Neural cell (in vitro differentiated cells): Measurements from ENCODE around the gene GRM4.

ENCODE experiments used
- EP300 ChIP-seq: fragments of 450-650 bp; conservative IDR thresholded peaks from 2 replicates; pipeline ENCODE4 v1.6.1; 2014; ENCODE audit warnings: antibody characterized with exemption, mild to moderate bottlenecking, moderate library complexity; ENCODE audit not compliant: poor library complexity, severe bottlenecking
- EZH2 ChIP-seq: fragments of 200-600, 300-800 bp; shearing (Covaris generic), sonication (generic); IDR thresholded peaks from 2 replicates; pipeline ENCODE4 v1.6.1; 2014; ENCODE audit warnings: antibody characterized with exemption, low read length, borderline replicate concordance, mild to moderate bottlenecking; ENCODE audit not compliant: insufficient read depth, poor library complexity, severe bottlenecking
- POLR2AphosphoS5 ChIP-seq: IDR thresholded peaks from 2 replicates; pipeline ENCODE4 v1.6.1; 2012
- SMC3 ChIP-seq: fragments of 450-650 bp; conservative IDR thresholded peaks from 2 replicates; pipeline ENCODE4 v1.6.1; 2014; ENCODE audit warnings: antibody characterized with exemption, mild to moderate bottlenecking, moderate library complexity; ENCODE audit not compliant: poor library complexity
- TAF1 ChIP-seq: IDR thresholded peaks from 2 replicates; pipeline ENCODE4 v1.6.1; 2012; ENCODE audit warnings: low read depth
- TF ChIP-seq, protein P1 (sequence below): fragments of 450-650 bp; IDR thresholded peaks from 2 replicates; pipeline ENCODE4 v1.5.1; 2014; ENCODE audit warnings: antibody characterized with exemption, mild to moderate bottlenecking, moderate library complexity; ENCODE audit not compliant: poor library complexity, severe bottlenecking
- TF ChIP-seq, protein P2 (sequence below): IDR thresholded peaks from 2 replicates; pipeline ENCODE4 v1.6.1; 2012; ENCODE audit warnings: borderline replicate concordance

DNA sequence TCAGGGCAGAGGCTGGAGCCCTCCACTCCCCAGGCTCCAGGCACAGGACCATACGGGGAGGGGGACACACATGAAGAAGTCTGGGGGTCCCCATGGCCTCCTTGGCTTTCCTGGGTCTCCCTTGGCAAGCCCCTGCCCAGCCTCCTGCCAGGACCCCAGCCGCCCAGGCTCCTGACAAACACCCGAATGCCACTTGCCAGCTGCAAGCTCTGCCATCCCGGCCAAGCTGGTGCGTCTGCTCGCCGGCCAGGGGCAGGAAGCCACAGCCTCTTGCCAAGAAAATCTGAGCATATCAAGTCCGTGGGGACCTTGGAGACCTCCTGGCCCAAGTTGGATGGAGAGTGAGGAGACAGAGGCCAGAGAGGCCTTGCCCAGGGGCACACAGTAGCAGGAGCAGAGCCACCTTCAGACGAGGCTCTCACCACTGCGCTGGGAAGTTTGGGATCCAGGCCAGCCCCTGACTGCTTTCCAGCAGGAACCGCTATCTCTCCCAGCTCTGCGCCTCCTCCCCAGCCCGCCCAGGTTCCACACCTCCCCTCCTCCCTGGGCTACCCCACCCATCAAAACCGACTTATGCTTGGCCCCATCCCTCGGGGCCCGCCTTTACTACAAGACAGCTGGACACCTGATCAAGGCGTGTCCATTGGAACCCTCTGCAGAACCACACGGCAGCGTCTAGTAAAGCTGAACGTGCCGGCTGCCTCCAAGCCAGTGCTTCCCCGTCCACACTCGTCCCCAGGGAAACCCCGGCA lies 80.2 kb downstream of the GRM4 start:
- TF ChIP-seq POLR2AphosphoS5 (no peak), EP300 (no peak), EZH2 (no peak), TAF1 (no peak), SMC3 (no peak)
- TF ChIP-seq, protein P1, sequence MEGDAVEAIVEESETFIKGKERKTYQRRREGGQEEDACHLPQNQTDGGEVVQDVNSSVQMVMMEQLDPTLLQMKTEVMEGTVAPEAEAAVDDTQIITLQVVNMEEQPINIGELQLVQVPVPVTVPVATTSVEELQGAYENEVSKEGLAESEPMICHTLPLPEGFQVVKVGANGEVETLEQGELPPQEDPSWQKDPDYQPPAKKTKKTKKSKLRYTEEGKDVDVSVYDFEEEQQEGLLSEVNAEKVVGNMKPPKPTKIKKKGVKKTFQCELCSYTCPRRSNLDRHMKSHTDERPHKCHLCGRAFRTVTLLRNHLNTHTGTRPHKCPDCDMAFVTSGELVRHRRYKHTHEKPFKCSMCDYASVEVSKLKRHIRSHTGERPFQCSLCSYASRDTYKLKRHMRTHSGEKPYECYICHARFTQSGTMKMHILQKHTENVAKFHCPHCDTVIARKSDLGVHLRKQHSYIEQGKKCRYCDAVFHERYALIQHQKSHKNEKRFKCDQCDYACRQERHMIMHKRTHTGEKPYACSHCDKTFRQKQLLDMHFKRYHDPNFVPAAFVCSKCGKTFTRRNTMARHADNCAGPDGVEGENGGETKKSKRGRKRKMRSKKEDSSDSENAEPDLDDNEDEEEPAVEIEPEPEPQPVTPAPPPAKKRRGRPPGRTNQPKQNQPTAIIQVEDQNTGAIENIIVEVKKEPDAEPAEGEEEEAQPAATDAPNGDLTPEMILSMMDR: no peak
- TF ChIP-seq, protein P2, sequence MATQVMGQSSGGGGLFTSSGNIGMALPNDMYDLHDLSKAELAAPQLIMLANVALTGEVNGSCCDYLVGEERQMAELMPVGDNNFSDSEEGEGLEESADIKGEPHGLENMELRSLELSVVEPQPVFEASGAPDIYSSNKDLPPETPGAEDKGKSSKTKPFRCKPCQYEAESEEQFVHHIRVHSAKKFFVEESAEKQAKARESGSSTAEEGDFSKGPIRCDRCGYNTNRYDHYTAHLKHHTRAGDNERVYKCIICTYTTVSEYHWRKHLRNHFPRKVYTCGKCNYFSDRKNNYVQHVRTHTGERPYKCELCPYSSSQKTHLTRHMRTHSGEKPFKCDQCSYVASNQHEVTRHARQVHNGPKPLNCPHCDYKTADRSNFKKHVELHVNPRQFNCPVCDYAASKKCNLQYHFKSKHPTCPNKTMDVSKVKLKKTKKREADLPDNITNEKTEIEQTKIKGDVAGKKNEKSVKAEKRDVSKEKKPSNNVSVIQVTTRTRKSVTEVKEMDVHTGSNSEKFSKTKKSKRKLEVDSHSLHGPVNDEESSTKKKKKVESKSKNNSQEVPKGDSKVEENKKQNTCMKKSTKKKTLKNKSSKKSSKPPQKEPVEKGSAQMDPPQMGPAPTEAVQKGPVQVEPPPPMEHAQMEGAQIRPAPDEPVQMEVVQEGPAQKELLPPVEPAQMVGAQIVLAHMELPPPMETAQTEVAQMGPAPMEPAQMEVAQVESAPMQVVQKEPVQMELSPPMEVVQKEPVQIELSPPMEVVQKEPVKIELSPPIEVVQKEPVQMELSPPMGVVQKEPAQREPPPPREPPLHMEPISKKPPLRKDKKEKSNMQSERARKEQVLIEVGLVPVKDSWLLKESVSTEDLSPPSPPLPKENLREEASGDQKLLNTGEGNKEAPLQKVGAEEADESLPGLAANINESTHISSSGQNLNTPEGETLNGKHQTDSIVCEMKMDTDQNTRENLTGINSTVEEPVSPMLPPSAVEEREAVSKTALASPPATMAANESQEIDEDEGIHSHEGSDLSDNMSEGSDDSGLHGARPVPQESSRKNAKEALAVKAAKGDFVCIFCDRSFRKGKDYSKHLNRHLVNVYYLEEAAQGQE: no peak
